GM18520 (cell line): ENCODE measurements around the gene CPED1.
"Not testable (repeated sequence)": the region's sequence is repeated elsewhere in the genome, so short reads cannot be mapped to it uniquely, and the experiment has no call there.

Source experiments
- ATAC-seq: cut with Tn5 transposase; IDR thresholded peaks from one replicate; pipeline ENCODE4 v1.9.1; 2021; ENCODE audit not compliant: unreplicated experiment

Gene CPED1

DNA sequence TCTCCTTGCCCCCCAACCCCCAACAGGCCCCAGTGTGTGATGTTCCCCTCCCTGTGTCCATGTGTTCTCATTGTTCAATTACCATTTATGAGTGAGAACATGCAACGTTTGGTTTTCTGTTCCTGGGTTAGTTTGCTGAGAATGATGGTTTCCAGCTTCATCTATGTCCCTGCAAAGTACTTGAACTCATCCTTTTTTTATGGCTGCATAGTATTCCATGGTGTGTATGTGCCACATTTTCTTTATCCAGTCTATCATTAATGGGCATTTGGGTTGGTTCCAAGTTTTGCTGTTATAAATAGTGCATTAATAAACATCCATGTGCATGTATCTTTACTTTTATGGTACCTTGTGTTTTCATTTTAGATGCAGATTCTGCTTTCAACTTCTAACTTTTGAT, 136.9 kb downstream of the CPED1 start:
- not testable (repeated sequence) for ATAC-seq

DNA sequence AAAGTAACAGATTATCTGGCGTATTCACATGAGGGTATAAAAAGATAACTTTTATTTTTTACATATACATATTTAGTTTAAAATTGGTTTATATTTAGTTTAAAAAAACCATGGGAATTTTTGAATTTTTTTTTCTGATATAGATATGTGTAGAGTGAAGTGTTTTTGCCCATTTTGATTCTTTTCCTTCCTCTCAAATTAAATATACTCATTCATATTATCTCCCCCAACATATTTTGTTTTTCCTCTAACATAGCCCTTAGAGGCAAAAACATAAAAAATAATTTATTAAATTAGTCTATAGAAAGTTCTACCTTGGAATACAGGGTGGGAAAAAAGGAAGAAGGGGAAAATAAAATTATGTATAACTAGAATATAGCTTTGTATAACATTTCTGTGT, 137.7 kb downstream of the CPED1 start:
- ATAC-seq: no peak

DNA sequence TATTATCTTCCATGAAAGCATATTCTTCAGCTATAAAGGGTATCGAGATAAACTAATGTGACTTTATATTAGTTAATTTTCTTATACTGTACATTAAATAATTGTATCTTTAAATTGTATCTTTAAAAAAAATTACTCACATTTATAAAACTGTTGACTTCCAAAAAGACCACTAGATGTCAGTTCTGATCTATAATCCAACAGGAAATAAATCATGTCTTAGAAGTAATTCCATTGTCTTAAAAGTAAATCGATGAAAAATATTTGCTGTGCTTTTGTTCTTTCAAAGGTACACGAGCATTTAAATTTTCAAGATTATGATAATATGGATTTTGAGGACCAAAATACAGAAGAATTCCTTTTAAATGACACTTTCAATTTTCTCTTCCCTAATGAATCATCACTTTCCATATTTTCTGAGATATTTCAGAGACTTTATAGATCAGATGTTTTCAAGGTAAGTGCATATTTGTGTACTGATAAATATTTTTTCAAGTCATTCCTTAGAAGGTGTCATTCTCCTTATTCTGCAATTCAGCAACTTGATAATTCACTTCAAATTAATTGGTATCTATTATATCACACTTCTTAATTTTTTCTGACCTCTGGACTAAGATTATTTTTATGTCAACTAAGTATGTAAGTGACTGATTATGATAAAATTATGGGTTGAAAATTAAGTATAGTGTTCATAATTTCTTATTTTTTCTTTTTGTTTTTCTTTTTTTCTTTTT, 138.5 kb downstream of the CPED1 start:
- no peak for ATAC-seq

DNA sequence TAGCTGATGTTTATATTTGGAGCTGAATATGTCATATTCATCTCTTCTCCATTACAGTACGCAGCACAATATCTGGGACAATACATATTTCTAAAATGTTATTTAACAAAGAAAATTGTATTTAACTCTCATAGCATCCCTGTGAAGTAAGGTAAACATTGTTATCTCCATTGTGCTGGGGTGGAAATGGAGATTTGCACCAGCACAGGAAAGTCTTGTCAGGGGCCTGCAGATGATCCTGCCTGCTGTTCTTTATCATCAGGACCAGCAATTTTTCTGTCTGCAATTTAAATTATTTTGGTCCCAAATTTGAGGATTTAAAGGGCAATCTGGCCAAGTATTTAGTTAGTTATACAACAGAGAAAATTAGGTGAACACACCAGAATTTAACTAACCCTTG, 144.4 kb downstream of the CPED1 start:
- no peak for ATAC-seq

DNA sequence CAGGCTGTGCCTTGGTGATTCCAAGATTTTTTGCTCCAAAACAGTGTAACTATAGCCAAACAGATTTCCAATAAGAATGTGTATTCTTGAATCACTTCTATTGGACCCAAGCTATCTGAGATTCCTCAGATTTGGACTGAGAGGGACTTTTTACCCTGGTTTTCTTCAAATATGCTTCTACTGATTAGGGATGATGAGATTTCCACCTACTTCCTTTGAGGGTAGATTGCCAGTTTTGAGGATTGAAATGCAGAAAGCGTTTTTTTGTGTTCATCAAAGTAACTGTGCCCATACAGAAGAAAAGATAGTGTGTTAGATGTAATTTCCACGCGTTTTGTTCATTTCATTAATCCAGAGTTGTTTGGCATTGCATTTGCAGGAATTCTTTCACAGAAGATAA, 144.9 kb downstream of the CPED1 start:
- ATAC-seq: no peak

GRCh38 chr7:121137580-121137979, 149.1 kb downstream of the CPED1 start:
- ATAC-seq: no peak

- ATAC-seq: peak; percentile 99
Measured at GRCh38 chr7:121138262-121138933, 149.9 kb downstream of the CPED1 start.

- no peak for ATAC-seq
Measured at GRCh38 chr7:121139427-121139826, 150.9 kb downstream of the CPED1 start.

DNA sequence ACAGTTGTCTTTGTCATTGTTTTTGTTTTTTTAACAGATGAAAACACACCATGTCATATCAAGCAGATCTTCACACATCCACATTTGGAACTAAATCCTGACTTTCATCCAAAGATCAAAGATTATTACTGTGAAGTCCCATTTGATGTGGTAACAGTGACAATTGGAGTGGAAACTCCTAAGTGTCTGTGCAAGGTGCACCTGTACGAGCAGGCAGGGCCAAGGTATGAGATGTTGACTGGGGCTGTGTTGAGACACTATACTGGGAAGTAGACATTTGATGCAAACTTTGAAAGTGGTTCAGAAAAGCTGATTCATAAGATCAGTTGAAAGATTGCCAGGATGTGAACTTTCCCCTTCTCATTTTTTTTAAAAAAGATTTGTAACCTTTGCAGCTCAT, 152.3 kb downstream of the CPED1 start:
- no peak for ATAC-seq

- no peak for ATAC-seq
Measured at GRCh38 chr7:121151774-121152221, 163.3 kb downstream of the CPED1 start.

- no peak for ATAC-seq
Measured at GRCh38 chr7:121153411-121153810, 164.9 kb downstream of the CPED1 start.

DNA sequence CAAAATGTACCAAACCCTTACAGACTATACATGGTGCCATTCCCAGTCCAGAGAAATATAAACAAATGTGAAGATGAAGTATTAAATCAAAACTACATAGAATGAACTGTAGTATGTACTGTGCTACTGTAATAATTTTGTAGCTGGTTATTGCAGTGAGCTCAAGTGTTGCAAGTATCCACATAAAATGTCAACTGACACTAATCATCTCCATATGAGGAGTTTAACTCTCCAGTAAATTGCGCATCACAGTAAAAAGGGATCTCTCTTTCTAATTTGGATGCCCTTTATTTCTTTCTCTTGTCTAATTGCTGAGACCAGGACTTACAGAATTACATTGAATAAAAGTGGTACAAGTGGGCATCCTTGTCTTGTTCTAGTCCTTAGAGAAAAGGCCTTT, 165.5 kb downstream of the CPED1 start:
- no peak for ATAC-seq

GRCh38 chr7:121156825-121157224, 168.3 kb downstream of the CPED1 start:
- ATAC-seq: no peak

GRCh38 chr7:121157341-121157751, 168.8 kb downstream of the CPED1 start:
- ATAC-seq: no peak

DNA sequence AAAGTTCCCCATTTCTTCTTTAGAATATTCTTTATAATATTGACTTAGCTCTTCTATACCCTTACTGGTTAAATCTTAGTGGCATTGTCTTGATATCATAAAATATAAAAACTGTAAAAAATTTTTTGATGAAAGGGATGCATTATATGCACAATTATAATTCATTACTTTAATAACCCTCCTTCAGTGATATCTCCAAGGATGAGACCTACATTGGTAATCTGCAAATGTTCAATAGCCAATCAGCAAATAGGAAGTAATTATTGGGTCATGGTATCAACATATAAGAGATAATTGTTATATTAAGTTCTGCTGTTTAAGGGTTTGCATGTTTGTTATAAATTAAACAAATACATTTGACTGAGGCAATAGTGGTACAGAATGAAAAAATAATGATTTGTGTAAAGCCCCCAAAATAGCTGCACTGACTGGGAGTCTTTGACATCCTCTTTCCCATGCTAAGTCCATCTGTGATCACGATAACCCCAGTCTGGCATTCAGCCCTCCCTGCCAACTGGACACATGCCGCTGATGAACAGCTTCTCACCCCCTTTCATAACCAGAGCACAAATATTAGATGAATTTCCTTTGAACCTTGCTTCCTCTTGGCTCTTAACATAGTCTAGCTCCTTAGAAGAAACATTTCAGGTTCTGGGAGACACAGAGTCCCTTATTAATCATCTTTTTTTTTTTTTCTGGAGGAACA, 169.5 kb downstream of the CPED1 start:
- no peak for ATAC-seq

- no peak for ATAC-seq
Measured at GRCh38 chr7:121158665-121159064, 170.2 kb downstream of the CPED1 start.

- no peak for ATAC-seq
Measured at GRCh38 chr7:121159553-121159952, 171.0 kb downstream of the CPED1 start.

- ATAC-seq: no peak
Measured at GRCh38 chr7:121160150-121161008, 171.9 kb downstream of the CPED1 start.

- no peak for ATAC-seq
Measured at GRCh38 chr7:121163699-121164098, 175.2 kb downstream of the CPED1 start.

DNA sequence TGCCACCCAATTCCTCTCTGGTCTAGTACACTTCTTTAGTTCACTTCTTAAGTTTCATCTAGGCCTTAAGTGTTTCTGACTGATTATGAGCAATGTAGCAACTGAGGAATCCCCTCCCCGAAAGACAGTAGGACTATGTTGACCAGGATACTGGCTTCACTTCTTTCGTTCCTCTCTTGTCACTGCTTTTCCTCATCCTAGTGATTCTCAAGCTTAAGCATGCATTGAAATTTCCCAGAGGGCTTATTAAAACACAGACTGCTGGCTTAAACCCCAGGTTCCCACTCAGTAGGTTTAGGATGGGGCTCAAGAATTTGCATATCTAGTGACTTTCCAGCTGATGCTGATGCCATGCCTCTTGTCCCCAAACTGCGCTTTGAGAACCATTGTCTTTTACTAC, 175.7 kb downstream of the CPED1 start:
- no peak for ATAC-seq

DNA sequence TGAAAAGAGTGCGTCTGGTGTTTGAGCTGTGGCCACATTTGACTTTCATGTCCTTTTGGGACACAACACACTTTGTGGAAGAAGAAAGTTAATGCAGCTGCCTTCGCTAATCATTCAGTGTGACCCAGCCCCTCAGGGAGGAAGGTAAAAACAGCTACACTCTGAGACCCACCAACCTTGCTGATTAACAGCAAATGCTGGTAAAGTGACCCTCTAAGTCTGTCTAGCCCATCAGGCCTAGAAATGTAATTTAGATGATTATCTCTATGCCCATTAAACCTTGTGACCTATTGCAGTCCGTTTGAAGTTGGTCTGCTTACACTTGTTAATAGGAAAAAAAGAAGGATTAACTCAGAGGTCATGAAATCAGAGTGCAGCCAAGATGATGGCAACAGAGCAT, 178.4 kb downstream of the CPED1 start:
- no peak for ATAC-seq
